ENCODE data around the gene BCAR1. TPM values are rescaled to one million over a fixed set of nuclear protein-coding genes. Genes with fewer than 3 reads are reported as not detected.

The BCAR1 gene
- polyA plus RNA-seq, 1 donor from 2014 or later, result 39.1 TPM

- Histone ChIP-seq H3K79me2 (replicated peaks; ENCODE audit: insufficient read depth, low read length) (no peaks in the 10 kb centered on the region), H3K4me2 (ENCODE audit: low read length) (no peak overlapping the region), H3K9me2 (ENCODE audit: insufficient read depth, low read length) (no peaks in the 10 kb centered on the region), H4K20me1 (ENCODE audit: insufficient read depth) (no peaks in the 10 kb centered on the region), H3K9ac (ENCODE audit: low read length) (no peak overlapping the region), H3F3A (ENCODE audit: insufficient read depth, low read length, poor library complexity, severe bottlenecking) (no peaks in the 10 kb centered on the region), H3K9me3 (ENCODE audit: low read length) (no peaks in the 10 kb centered on the region), H3K36me3 (ENCODE audit: insufficient read depth, low read length) (no peaks in the 10 kb centered on the region), H3K27ac (ENCODE audit: low read length) (no peak overlapping the region), H3K4me3 (ENCODE audit: low read length) (no peak overlapping the region), H2AFZ (ENCODE audit: low read depth, low read length) (no peak overlapping the region), H3K27me3 (ENCODE audit: insufficient read depth, low read depth, low read length) (no peaks in the 10 kb centered on the region)
- TF ChIP-seq MXI1 (conservative IDR thresholded peaks at IDR 0.05; ENCODE audit: poor library complexity, severe bottlenecking) (no peak), RAD21 (conservative IDR thresholded peaks at IDR 0.05) (no peak), EZH2 (IDR thresholded peaks at IDR 0.05; ENCODE audit: borderline replicate concordance, insufficient read depth, low read length, poor library complexity, severe bottlenecking) (no peak), REST (IDR thresholded peaks at IDR 0.05; ENCODE audit: borderline replicate concordance) (no peak), EP300 (conservative IDR thresholded peaks at IDR 0.05; ENCODE audit: poor library complexity, severe bottlenecking) (no peak), CTCF (IDR thresholded peaks at IDR 0.05; ENCODE audit: poor library complexity, severe bottlenecking) (no peak), SMC3 (conservative IDR thresholded peaks at IDR 0.05; ENCODE audit: poor library complexity) (no peak), POLR2AphosphoS5 (IDR thresholded peaks at IDR 0.05) (no peak), TAF1 (IDR thresholded peaks at IDR 0.05; ENCODE audit: low read depth) (no peak)
These were observed 25.5 kb downstream of the BCAR1 start for GRCh38 chr16:75225678-75226515.

GRCh38 chr16:75225092-75225491 is 26.3 kb downstream of the BCAR1 start:
- Histone ChIP-seq H4K20me1 (ENCODE audit: insufficient read depth) (no peaks in the 10 kb centered on the region), H3K9ac (ENCODE audit: low read length) (no peak overlapping the region)

More at GRCh38 chr16:75225092-75225491, 26.3 kb downstream of the BCAR1 start:
- Histone ChIP-seq H3K36me3 (ENCODE audit: insufficient read depth, low read length) (no peaks in the 10 kb centered on the region), H3K79me2 (replicated peaks; ENCODE audit: insufficient read depth, low read length) (no peaks in the 10 kb centered on the region), H3K27ac (ENCODE audit: low read length) (no peak overlapping the region), H3F3A (ENCODE audit: insufficient read depth, low read length, poor library complexity, severe bottlenecking) (no peaks in the 10 kb centered on the region), H2AFZ (ENCODE audit: low read depth, low read length) (no peak overlapping the region), H3K9me3 (ENCODE audit: low read length) (no peaks in the 10 kb centered on the region), H3K4me2 (ENCODE audit: low read length) (no peak overlapping the region), H3K4me3 (ENCODE audit: low read length) (no peak overlapping the region), H3K27me3 (ENCODE audit: insufficient read depth, low read depth, low read length) (no peaks in the 10 kb centered on the region), H3K9me2 (ENCODE audit: insufficient read depth, low read length) (no peaks in the 10 kb centered on the region)
- TF ChIP-seq CTCF (IDR thresholded peaks at IDR 0.05; ENCODE audit: poor library complexity, severe bottlenecking) (no peak), EZH2 (IDR thresholded peaks at IDR 0.05; ENCODE audit: borderline replicate concordance, insufficient read depth, low read length, poor library complexity, severe bottlenecking) (no peak)

Data from neural cell (in vitro differentiated cells).